Measurements from ENCODE around the gene SH3BP5L.
"Not testable (repeated sequence)": the region's sequence is repeated elsewhere in the genome, so short reads cannot be mapped to it uniquely, and the experiment has no call there.

SH3BP5L gene

GRCh38 chr1:248808876-248809275 lies 16.8 kb downstream of the SH3BP5L start:
- no peak for DNase-seq

- no peak for DNase-seq
Measured at GRCh38 chr1:248807067-248807737, 18.5 kb downstream of the SH3BP5L start.

GRCh38 chr1:248805876-248806275 lies 19.8 kb downstream of the SH3BP5L start:
- DNase-seq, result no peak

GRCh38 chr1:248804771-248805681 lies 20.7 kb downstream of the SH3BP5L start:
- no peak for DNase-seq

- DNase-seq, result not testable (repeated sequence)
Measured at GRCh38 chr1:248803501-248803900, 22.2 kb downstream of the SH3BP5L start.

DNA sequence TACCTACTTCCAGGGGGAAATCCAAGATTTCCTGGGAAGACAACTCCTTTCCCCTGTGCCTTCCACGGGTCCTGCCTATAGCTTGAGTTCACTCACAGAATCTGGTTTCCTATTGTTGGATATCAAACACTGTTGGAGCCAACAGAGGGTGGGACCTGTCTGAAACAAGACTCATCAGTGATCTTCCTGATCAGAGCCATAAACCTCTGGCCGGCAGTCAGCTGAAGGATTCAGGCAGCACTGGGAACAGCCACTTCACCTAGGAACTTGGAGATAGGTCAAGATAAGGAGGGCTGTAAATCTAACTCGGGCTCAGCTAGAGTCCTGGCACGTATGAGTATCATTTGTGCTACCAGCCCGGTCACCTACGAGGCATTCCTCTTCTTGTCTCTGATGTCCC lies 23.3 kb downstream of the SH3BP5L start:
- no peak for DNase-seq

- DNase-seq, result no peak
Measured at GRCh38 chr1:248800459-248800858, 25.3 kb downstream of the SH3BP5L start.

DNA sequence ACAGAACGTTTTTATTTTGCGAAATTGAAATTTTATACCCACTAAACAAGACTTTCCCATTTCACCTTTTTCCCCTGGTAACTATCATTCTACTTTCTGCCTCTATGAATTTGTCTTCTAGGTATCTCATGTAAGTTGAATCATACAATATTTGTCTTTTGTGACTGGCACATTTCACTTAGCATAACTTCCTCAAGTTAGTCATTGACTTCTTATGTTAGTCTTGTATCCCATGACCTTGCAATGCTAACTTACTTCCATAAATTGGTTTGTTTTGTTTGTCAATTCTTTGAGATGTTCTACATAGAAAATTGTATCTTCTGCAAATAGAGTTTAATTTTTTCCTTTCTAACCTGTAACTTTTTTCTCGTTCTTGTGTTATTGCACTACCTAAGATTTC lies 26.9 kb downstream of the SH3BP5L start:
- DNase-seq, result no peak

DNA sequence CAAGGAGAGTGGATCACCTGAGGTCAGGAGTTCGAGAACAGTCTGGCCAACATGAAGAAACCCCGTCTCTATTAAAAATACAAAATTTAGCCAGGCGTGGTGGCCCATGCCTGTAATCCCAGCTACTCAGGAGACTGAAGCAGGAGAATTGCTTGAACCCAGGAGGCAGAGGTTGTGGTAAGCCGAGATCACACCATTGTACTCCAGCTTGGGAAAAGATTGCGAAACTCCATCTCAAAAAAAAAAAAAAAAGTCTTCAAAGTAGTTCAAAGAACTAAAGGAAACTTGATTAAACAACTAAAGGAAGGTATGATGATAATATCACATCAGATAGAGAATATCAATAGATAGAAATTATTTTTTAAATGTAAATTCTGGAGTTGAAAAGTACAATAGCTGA lies 31.1 kb downstream of the SH3BP5L start:
- not testable (repeated sequence) for DNase-seq

GRCh38 chr1:248793592-248793991 lies 32.1 kb downstream of the SH3BP5L start:
- DNase-seq, result no peak

DNA sequence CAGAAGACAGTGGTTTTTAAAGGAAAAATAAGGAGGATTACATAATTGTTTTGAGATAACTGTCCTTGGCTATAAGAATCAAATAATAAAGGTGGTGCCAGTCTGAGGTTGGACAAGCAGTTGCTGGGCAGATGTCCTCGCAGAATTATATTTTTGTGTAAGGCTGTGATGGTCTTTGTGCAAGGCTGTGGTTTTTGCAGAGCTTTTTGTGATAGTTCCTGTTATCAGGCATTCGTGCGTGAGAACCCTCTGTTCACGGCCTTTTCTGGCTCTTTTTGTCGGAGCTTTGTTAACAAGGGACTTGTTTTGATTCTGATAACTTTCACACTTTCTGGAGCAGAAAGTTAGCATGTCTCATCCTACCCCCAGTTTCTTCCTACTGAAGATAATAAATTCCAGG lies 33.4 kb downstream of the SH3BP5L start:
- no peak for DNase-seq

DNA sequence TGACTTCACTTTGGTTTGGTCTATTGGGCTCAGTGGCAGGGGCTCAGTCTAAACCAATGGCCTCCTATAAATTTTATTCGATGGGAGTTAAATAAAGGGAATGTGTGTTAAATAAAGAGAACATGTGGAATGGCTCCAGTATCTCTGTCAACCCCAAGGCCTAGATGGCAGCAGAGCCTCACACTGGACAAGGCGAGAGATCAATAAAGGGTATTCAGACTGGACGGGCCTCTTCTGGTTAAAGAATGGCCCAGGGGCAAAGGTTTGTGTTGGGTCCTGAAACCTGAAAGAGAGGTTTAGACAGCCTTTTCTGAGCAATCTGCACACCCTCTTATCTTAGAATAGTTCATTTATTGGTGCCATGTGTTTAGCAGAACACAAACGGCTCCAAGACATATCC lies 34.7 kb downstream of the SH3BP5L start:
- no peak for DNase-seq

DNA sequence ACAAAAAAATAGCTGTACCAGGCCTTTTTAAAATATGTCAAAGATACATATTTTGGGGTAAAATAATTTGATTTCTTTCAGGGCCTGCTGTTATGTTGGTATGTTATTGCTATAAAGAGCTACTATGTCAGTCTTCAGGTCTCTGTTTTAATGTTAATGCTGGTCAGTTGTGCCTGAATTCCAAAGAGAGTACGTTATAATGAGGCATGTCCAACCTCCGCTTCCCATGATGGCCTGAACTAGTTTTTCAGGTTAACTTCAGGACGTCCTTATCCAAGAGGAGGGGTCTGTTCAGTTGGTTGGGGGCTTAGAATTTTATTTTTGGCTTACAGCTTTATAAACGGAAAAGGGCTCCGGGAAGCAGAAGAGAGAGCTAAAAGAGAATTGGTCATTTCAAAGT lies 35.3 kb downstream of the SH3BP5L start:
- no peak for DNase-seq

- DNase-seq, result not testable (repeated sequence)
Measured at GRCh38 chr1:248789337-248789736, 36.4 kb downstream of the SH3BP5L start.

- DNase-seq, result no peak
Measured at GRCh38 chr1:248788327-248788726, 37.4 kb downstream of the SH3BP5L start.

DNA sequence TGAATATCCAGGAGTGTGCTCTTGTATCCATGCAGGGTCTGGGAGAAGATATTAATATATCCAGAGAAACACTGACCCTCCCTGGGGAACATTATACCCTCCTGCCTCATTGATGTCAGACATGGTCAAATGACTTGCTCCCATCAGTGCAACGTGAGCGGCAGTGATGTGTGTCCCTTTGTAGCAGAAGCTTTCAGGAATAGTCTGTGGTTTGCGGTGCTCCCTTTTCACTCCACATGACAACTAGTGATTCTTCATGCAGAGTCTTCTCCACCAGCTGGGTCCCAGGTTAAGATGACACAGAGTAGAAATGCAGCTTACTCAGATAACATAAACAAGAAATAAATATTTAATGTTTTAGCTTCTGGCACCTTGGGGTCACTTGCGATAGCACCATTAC lies 38.3 kb downstream of the SH3BP5L start:
- no peak for DNase-seq

DNA sequence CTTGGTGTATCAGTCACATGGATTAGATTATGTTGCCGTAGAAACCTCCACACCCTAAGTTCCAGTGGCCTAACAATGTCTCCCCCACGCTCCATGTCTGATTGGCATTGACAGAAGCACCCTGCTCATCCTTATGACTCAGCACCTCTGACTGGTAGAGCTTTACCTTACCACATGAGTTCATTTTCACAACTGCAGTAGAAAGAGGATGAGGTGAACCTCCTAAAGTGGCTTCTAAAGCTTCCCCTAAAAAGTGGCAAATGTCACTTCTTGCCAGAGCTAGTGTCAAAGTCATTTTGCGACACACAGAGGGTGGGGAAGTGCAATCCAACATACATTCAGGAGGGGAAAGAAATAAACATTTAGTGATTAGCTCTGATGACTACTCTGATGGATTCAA lies 39.6 kb downstream of the SH3BP5L start:
- DNase-seq, result no peak

DNA sequence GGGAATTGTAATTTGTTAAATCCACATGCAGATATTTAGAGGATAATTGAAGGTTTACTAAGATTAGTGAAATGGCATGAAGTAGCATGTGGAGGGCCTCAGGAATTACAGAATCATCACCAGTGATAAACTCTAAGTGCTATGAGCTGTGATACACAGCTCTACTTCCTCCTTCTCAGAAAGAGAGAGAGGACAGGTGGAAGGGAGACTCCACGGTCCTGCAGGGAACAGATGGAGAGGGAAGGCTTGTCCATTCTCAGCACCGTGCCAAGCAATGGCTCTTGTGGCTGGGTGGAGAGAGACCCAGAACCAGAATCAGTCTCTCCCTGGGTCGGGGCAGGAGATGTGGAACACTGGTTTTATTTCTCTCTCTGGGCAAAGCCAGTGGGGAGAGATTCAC lies 42.3 kb downstream of the SH3BP5L start:
- DNase-seq, result no peak

DNA sequence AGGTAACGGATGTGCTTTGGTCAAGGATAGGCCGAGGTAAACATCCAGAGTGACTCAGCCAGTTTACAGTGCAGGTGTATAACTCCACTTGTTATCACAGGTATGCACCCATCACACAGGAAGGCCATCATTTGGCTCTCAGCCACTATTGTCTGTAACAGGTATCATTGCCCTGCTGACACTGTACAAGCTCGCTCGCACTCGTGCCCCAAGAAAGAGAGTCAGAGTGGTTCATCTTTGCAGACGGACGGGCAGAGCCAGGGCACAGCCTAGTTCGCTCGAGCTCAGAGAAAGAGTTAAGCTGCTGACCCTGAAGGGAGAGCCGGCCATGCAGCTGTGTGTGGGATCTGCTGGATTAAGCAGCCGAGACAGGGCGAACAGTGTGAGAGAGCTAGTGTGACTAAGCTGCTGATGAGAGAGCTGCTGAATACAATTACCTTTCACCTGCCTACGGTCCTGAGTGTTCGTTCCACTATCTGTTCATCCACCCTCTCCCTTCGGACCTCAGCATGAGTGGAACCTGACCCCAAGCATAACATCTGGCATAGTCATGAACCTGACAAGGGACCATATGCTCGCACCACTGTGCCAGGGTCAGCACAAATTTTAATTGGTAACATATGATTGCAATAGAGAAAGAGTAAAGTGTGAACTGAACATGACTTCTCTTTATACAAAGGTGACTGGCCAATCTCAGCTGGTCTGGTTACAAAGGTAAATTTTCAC lies 43.1 kb downstream of the SH3BP5L start:
- DNase-seq, result no peak

DNA sequence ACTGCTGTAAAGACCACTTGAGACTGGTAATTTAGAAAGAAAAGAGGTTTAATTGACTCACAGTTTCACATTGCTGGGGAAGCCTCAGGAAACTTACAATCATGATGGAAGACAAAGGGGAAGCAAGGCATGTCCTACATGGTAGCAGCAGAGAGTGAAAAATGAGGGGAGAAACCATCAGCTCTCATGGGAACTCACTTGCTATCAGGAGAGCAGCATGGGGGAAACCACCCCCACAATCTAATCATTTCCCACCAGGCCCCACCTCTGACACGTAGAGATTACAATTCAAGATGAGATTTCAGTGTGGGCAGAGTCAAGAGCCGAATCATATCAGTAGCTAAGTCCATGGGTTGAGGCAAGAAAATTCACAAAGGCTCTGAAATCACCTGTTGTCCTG lies 46.4 kb downstream of the SH3BP5L start:
- no peak for DNase-seq

DNA sequence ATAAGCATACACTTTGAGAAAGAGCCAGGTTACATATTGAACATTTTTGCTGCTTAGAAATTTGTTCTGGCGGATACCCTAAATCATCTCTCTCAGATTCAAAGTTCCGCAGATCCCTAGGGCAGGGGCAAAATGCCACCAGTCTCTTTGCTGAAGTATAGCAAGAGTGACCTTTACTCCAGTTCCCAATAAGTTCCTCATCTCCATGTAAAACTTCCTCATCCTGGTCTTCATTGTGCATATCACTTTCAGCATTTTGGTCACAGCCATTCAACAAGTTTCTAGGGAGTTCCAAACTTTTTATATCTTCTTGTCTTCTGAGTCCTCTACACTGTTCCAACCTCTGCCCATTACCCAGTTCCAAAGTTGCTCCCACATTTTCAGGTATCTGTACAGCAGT lies 46.8 kb downstream of the SH3BP5L start:
- no peak for DNase-seq

- no peak for DNase-seq
Measured at GRCh38 chr1:248776991-248777390, 48.7 kb downstream of the SH3BP5L start.

- no peak for DNase-seq
Measured at GRCh38 chr1:248775441-248775840, 50.3 kb downstream of the SH3BP5L start.

Data from DMS79 (cell line).